Hepatocyte (in vitro differentiated cells): ENCODE results near the gene MRPL2.

Experiments used
- EZH2 ChIP-seq: fragments of 200-600 bp; sonication (generic); IDR thresholded peaks from 2 replicates; pipeline ENCODE4 v1.6.1; 2016; ENCODE audit warnings: antibody characterized with exemption, mild to moderate bottlenecking, borderline replicate concordance
- TF ChIP-seq, protein P1 (sequence below): fragments of 200-600 bp; sonication (generic); IDR thresholded peaks from 2 replicates; pipeline ENCODE4 v1.5.1; 2016; ENCODE audit warnings: antibody characterized with exemption, mild to moderate bottlenecking; ENCODE audit not compliant: poor library complexity

DNA sequence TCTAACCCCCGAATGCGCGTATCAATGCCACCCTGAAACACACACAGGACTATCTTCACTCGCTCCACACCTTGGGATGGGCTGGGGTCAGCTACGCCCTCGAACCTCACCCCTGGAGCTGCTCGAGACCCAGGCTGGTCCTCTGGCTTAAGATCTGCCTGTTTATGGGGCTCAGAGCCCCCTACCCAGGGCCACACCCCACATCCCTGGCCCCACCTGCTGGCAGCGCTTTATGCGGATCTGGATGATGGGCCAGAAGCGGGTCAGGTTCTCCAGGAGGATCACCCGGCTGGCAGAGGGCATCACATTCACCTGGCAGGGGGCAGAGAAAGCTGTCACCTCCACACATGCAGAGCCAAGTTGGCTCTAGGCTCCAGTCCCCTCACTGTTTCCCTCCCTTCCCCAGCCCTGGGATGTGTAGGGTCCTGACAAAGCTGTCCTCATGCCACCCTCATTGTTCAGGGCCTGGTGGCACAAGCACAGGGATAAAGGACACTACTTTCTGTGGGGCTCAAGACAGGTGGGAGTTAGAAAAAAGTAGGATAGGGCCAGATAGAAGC, 13.8 kb downstream of the MRPL2 start:
- no peak for TF ChIP-seq EZH2
- TF ChIP-seq, protein P1, sequence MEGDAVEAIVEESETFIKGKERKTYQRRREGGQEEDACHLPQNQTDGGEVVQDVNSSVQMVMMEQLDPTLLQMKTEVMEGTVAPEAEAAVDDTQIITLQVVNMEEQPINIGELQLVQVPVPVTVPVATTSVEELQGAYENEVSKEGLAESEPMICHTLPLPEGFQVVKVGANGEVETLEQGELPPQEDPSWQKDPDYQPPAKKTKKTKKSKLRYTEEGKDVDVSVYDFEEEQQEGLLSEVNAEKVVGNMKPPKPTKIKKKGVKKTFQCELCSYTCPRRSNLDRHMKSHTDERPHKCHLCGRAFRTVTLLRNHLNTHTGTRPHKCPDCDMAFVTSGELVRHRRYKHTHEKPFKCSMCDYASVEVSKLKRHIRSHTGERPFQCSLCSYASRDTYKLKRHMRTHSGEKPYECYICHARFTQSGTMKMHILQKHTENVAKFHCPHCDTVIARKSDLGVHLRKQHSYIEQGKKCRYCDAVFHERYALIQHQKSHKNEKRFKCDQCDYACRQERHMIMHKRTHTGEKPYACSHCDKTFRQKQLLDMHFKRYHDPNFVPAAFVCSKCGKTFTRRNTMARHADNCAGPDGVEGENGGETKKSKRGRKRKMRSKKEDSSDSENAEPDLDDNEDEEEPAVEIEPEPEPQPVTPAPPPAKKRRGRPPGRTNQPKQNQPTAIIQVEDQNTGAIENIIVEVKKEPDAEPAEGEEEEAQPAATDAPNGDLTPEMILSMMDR, result no peak
